HepG2 (cell line): ENCODE results near the gene PGC. TPM values are rescaled to one million over a fixed set of nuclear protein-coding genes. Genes with fewer than 3 reads are reported as not detected.

Experiments used
- ARID4A ChIP-seq: sonication (generic); formaldehyde crosslinking; IDR thresholded peaks from 2 replicates; pipeline ENCODE4 v1.5.0; 2020; ENCODE audit warnings: mild to moderate bottlenecking, missing genetic modification reagents, borderline replicate concordance
- ASH2L ChIP-seq: fragments of 300-600, 200-600 bp; sonication (generic); IDR thresholded peaks from 2 replicates; pipeline ENCODE4 v1.7.0; 2017; ENCODE audit warnings: low read depth, mild to moderate bottlenecking, moderate library complexity, mixed read lengths, low read length; ENCODE audit not compliant: insufficient read length
- EED ChIP-seq: sonication (generic); formaldehyde crosslinking; IDR thresholded peaks from 2 replicates; pipeline ENCODE4 v1.5.0; 2020; ENCODE audit warnings: mild to moderate bottlenecking, missing genetic modification reagents
- HES4 ChIP-seq: sonication (generic); formaldehyde crosslinking; IDR thresholded peaks from 2 replicates; pipeline ENCODE4 v1.9.0; 2021; ENCODE audit warnings: mild to moderate bottlenecking, missing genetic modification reagents, borderline replicate concordance
- MED13 ChIP-seq: sonication (generic); formaldehyde crosslinking; IDR thresholded peaks from 2 replicates; pipeline ENCODE4 v1.5.0; 2020; ENCODE audit warnings: missing genetic modification reagents
- RAD51 ChIP-seq: fragments of 450-650 bp; IDR thresholded peaks from 2 replicates; pipeline ENCODE4 v1.6.1; 2016; ENCODE audit warnings: borderline replicate concordance
- RFXAP ChIP-seq: sonication (generic); formaldehyde crosslinking; IDR thresholded peaks from 2 replicates; pipeline ENCODE4 v1.4.0; 2020; ENCODE audit warnings: missing genetic modification reagents, borderline replicate concordance
- SNRNP70 ChIP-seq: fragments of 200-400 bp; formaldehyde crosslinking; IDR thresholded peaks from 2 replicates; pipeline ENCODE4 v1.6.1; 2017; ENCODE audit warnings: mild to moderate bottlenecking, low read depth, low read length, moderate library complexity
- SP2 ChIP-seq: sonication (generic); formaldehyde crosslinking; IDR thresholded peaks from 2 replicates; pipeline ENCODE4 v1.5.1; 2020; ENCODE audit warnings: mild to moderate bottlenecking, missing genetic modification reagents
- TFAP4 ChIP-seq: sonication (generic); IDR thresholded peaks from 2 replicates; pipeline ENCODE4 v1.6.1; 2016; ENCODE audit warnings: low read depth, borderline replicate concordance
- U2AF1 ChIP-seq: fragments of 200-400 bp; formaldehyde crosslinking; optimal IDR thresholded peaks from 2 replicates; pipeline ENCODE3; 2017; ENCODE audit warnings: mild to moderate bottlenecking, low read depth, low read length
- ZBTB14 ChIP-seq: sonication (generic); formaldehyde crosslinking; IDR thresholded peaks from 2 replicates; pipeline ENCODE4 v1.4.0; 2020; ENCODE audit warnings: missing genetic modification reagents
- ZNF3 ChIP-seq: IDR thresholded peaks from 2 replicates; pipeline ENCODE4 v1.7.0; 2017; ENCODE audit warnings: inconsistent platforms
- ZNF441 ChIP-seq: sonication (generic); formaldehyde crosslinking; IDR thresholded peaks from 2 replicates; pipeline ENCODE4 v1.7.0; 2021; ENCODE audit warnings: missing genetic modification reagents, borderline replicate concordance
- ZNF543 ChIP-seq: sonication (generic); formaldehyde crosslinking; IDR thresholded peaks from 2 replicates; pipeline ENCODE4 v1.4.0; 2020; ENCODE audit warnings: mild to moderate bottlenecking, missing genetic modification reagents
- polyA plus RNA-seq, 8 experiments: library from polyadenylated mRNA; depleted of rRNA in 3 of 8; stranded (reverse) in 7 of 8; unstranded in 1 of 8; fragments of >200 nt; fragmentation: Illumina TruSeq in 4 of 8; extraction: Trizol in 4 of 8; gene quantifications; 2 replicates each; pipeline versions ENCODE4 v1.2.1 to v1.2.3, GENCODE V29; 2011 to 2016; ENCODE audit warnings: low read depth in 4 of 8, missing spikeins in 1 of 8, mixed read lengths in 1 of 8; ENCODE audit not compliant: insufficient read depth in 1 of 8
- total RNA-seq, 5 experiments: library from RNA; depleted of rRNA; stranded (reverse); fragments of >200 nt; fragmentation: Illumina TruSeq; extraction: Trizol; gene quantifications; 2 replicates each; pipeline ENCODE4 v1.2.3, GENCODE V29; 2016; ENCODE audit warnings: low read depth in 1 of 5
- TF ChIP-seq, protein P1 (sequence below): IDR thresholded peaks from 2 replicates; pipeline ENCODE4 v1.6.1; 2016
- TF ChIP-seq, protein P2 (sequence below): sonication (generic); formaldehyde crosslinking; IDR thresholded peaks from 2 replicates; pipeline ENCODE4 v1.8.0; 2022; ENCODE audit warnings: mild to moderate bottlenecking, missing genetic modification reagents, moderate library complexity
- TF ChIP-seq, protein P3 (sequence below): sonication (generic); formaldehyde crosslinking; IDR thresholded peaks from 2 replicates; pipeline ENCODE4 v1.8.0; 2022; ENCODE audit warnings: mild to moderate bottlenecking, missing genetic modification reagents, moderate library complexity

Gene PGC
- total and polyA plus RNA-seq, 2 of the 13 experiments (the other 11 are each of a cell fraction or from before 2014, with no cell fraction given), result 426 to 502 TPM

DNA sequence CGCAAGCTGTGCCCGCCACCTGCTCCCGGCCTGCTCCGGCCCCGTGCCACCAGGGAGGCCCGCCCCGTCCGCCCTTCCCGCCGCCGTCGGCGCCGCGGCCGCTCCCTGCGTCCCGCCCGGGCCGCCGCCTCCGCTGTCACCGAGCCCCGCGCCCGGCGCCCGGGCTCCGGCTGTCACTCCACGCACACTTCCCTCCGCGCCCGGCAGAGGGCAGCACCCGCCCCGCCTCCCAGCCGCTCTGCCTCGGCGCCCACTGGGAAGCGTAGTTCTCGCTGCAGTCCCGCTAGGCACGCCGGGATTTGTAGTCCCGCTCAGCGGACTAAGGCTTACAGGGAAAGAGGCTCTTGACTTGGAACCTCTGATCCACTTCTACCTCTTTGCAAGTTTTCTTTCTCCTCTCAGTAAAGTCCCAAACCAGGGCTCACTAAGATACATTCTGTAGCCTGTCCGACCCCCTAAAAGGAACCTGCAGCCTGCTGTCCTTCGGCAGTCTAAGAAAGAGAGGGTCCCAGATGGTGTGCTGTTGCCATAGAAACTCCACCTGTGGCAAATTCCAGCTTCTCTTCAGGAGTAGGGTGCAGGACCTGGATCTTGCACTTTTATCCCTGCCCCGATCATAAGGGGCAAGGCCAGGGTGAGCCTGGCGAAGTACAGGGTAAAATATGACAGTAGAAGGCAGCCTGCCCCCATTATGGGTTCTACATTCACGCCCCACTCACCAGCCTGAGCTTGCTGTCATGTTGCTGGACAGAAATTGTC, 11.6 kb downstream of the PGC start, which contains the start of gene TFEB (continued):
- TF ChIP-seq TFAP4 (peak; percentile 68; the same call in 1 of the 2 replicates), ASH2L (no peak), RFXAP (CRISPR knock-in tag) (peak; percentile 83; the same call in 1 of the 2 replicates), ZBTB14 (CRISPR knock-in tag) (peak; percentile 17; the same call in 1 of the 2 replicates), HES4 (CRISPR knock-in tag) (no peak), RAD51 (no peak), ZNF543 (CRISPR knock-in tag) (no peak), EED (CRISPR knock-in tag) (no peak), ZNF3 (no peak), SP2 (peak; percentile 60), MED13 (CRISPR knock-in tag) (no peak), SNRNP70 (no peak), ARID4A (CRISPR knock-in tag) (peak; percentile 71; the same call in 1 of the 2 replicates), U2AF1 (no peak), ZNF441 (CRISPR knock-in tag) (no peak)
- TF ChIP-seq, protein P1, sequence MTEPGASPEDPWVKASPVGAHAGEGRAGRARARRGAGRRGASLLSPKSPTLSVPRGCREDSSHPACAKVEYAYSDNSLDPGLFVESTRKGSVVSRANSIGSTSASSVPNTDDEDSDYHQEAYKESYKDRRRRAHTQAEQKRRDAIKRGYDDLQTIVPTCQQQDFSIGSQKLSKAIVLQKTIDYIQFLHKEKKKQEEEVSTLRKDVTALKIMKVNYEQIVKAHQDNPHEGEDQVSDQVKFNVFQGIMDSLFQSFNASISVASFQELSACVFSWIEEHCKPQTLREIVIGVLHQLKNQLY (CRISPR knock-in tag), result no peak
- TF ChIP-seq, protein P2, sequence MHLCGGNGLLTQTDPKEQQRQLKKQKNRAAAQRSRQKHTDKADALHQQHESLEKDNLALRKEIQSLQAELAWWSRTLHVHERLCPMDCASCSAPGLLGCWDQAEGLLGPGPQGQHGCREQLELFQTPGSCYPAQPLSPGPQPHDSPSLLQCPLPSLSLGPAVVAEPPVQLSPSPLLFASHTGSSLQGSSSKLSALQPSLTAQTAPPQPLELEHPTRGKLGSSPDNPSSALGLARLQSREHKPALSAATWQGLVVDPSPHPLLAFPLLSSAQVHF (CRISPR knock-in tag), result no peak
- TF ChIP-seq, protein P3, sequence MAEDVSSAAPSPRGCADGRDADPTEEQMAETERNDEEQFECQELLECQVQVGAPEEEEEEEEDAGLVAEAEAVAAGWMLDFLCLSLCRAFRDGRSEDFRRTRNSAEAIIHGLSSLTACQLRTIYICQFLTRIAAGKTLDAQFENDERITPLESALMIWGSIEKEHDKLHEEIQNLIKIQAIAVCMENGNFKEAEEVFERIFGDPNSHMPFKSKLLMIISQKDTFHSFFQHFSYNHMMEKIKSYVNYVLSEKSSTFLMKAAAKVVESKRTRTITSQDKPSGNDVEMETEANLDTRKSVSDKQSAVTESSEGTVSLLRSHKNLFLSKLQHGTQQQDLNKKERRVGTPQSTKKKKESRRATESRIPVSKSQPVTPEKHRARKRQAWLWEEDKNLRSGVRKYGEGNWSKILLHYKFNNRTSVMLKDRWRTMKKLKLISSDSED (CRISPR knock-in tag), result no peak
